ENCODE measurements around the gene PCDH7.

The PCDH7 gene

GRCh38 chr4:30754021-30754420 is 33.9 kb downstream of the PCDH7 start:
- TF ChIP-seq, protein P1, sequence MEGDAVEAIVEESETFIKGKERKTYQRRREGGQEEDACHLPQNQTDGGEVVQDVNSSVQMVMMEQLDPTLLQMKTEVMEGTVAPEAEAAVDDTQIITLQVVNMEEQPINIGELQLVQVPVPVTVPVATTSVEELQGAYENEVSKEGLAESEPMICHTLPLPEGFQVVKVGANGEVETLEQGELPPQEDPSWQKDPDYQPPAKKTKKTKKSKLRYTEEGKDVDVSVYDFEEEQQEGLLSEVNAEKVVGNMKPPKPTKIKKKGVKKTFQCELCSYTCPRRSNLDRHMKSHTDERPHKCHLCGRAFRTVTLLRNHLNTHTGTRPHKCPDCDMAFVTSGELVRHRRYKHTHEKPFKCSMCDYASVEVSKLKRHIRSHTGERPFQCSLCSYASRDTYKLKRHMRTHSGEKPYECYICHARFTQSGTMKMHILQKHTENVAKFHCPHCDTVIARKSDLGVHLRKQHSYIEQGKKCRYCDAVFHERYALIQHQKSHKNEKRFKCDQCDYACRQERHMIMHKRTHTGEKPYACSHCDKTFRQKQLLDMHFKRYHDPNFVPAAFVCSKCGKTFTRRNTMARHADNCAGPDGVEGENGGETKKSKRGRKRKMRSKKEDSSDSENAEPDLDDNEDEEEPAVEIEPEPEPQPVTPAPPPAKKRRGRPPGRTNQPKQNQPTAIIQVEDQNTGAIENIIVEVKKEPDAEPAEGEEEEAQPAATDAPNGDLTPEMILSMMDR (IDR thresholded peaks at IDR 0.05), result no peak
- DNase-seq (ENCODE audit: low spot score), result no peak
- H3K27ac ChIP-seq, result no peak overlapping the region

DNA sequence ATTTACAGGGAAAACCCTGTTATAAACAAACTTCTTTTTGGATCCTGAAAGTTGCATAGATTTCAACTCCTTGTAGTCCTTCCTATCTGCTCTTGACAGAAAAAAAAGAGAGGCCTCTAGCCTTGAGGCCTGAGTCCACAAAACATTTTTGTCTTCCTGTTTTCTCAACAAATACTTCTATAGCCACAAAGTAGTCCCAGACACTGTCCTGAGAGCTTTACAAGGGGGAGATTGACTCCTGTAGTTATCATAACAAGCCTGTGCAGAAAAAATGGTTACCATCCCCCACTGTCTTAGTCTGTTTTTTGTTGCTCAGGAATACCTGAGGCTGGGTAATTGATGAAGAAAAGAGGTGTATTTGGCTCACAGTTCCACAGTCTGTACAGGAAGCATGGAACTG is 35.2 kb downstream of the PCDH7 start:
- Histone ChIP-seq H3K27ac (no peak overlapping the region), H3K4me3 (no peak overlapping the region)
- no peak for DNase-seq (ENCODE audit: low spot score)
- TF ChIP-seq, protein P1 (IDR thresholded peaks at IDR 0.05), result no peak

More at GRCh38 chr4:30754021-30754420, 33.9 kb downstream of the PCDH7 start:
- no peak overlapping the region for H3K4me3 ChIP-seq

DNA sequence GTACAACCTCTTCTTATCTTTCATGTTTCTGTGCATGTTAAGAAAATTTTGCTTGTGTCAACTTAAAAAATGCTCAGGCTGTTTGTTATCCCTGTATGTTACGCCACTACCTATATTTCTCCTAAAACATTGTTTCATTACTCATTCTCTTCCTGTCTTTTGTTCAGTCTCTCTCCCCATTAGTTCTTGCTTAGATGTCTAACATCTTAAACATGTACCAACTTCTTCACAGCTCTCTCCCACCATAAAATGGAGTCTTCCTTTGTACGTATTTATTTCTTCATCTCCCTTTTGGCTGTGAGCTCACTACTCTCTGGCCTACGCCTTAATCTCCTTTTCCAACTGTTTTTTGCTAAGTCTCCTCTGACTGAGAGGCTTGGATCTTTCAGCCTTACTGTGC is 36.4 kb downstream of the PCDH7 start:
- Histone ChIP-seq H3K4me3 (no peak overlapping the region), H3K27ac (no peak overlapping the region)
- TF ChIP-seq, protein P1 (IDR thresholded peaks at IDR 0.05), result no peak
- DNase-seq (ENCODE audit: low spot score), result no peak

DNA sequence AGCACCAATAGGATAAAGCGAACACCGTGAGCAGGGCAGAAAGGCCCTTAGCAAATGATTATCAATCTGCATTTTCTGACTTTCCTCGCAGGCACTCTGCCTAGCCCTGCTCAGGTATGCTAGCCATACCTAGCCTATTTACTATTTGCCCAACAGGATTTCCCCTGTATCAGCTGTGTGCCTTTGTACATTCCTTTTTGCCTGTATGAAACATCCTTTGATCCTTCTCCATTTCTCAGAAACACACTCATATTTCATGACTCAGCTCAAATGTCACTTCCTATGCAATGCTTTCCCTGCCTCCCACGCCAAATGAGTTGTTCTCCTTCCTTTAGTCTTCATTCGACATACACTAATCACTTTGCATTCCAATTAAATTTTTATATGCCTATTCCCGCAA is 37.2 kb downstream of the PCDH7 start:
- H3K4me3 ChIP-seq, result no peak overlapping the region
- TF ChIP-seq, protein P1 (IDR thresholded peaks at IDR 0.05), result no peak
- H3K27ac ChIP-seq, result no peak overlapping the region
- no peak for DNase-seq (ENCODE audit: low spot score)

DNA sequence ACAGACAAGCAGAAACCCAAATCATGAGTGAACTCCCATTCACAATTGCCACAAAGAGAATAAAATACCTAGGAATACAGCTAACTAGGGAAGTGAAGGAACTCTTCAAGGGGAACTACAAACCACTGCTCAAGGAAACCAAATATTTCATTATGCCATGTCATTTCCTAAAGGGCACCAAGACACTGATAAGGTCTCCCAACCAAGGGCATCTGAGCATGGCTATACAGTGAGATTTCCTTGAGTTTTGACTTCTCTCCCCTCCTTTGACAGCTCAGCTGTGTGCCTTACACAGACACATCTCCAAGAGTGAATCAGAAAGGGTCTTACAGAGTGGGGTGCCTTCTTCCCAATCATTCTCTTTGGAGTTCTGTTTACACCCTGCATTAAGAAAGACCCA is 40.4 kb downstream of the PCDH7 start:
- H3K27ac ChIP-seq, result no peak overlapping the region
- TF ChIP-seq, protein P1 (IDR thresholded peaks at IDR 0.05), result no peak
- no peak overlapping the region for H3K4me3 ChIP-seq
- no peak for DNase-seq (ENCODE audit: low spot score)

DNA sequence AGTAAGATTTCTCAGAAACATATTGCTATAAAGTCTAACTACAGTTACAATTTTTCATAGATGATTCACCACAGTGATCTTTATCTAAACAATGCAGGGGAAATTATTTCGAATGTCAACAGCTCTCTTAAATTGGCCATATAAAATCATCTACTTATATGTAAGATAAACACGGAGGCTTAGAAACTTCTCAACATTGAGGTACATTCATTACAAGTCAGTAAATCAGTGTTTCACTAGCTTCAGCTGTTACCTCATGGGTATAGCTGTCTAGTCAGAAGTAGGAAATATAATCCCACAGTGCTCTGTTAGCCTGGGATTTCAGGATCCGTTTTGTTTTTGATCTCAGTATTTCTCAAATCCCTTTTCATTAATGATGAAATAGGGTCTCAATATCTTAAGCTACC is 43.2 kb downstream of the PCDH7 start:
- TF ChIP-seq, protein P1 (IDR thresholded peaks at IDR 0.05), result no peak
- no peak overlapping the region for H3K27ac ChIP-seq
- H3K4me3 ChIP-seq, result no peak overlapping the region
- DNase-seq (ENCODE audit: low spot score), result no peak

GRCh38 chr4:30765022-30765421 is 44.9 kb downstream of the PCDH7 start:
- no peak overlapping the region for H3K4me3 ChIP-seq
- TF ChIP-seq, protein P1 (IDR thresholded peaks at IDR 0.05), result no peak
- H3K27ac ChIP-seq, result no peak overlapping the region
- DNase-seq (ENCODE audit: low spot score), result no peak
